Mesenchymal stem cell (in vitro differentiated cells and primary cell): ENCODE results near the gene ALDH3A1.

Experiments
- DNase-seq: peaks from one replicate; pipeline ENCODE4 v3.0.0-alpha.2; 2013
- H2AFZ ChIP-seq: one replicate; pipeline ENCODE4 v1.6.1; 2013; ENCODE audit warnings: low read depth, mild to moderate bottlenecking, control low read depth, inconsistent platforms, low read length, moderate library complexity
- H2AK5ac ChIP-seq: 2 replicates; pipeline ENCODE4 v1.6.1; 2013; ENCODE audit warnings: low read length, moderate library complexity, mild to moderate bottlenecking, inconsistent platforms; ENCODE audit not compliant: severe bottlenecking
- H2BK120ac ChIP-seq: one replicate; pipeline ENCODE4 v1.6.1; 2013; ENCODE audit warnings: low read depth, mild to moderate bottlenecking, inconsistent platforms, low read length, moderate library complexity
- H2BK12ac ChIP-seq, 2 experiments: one replicate each; pipeline ENCODE4 v1.6.1; 2013; ENCODE audit warnings: inconsistent platforms in 2 of 2, low read length in 2 of 2, mild to moderate bottlenecking in 2 of 2, moderate library complexity in 2 of 2, control low read depth in 1 of 2
- H2BK15ac ChIP-seq: one replicate; pipeline ENCODE4 v1.6.1; 2013; ENCODE audit warnings: mild to moderate bottlenecking, low read depth, inconsistent platforms; ENCODE audit not compliant: poor library complexity, severe bottlenecking
- H2BK5ac ChIP-seq: 2 replicates; pipeline ENCODE4 v1.6.1; 2013; ENCODE audit warnings: low read depth, mild to moderate bottlenecking, low read length, control low read depth, inconsistent platforms; ENCODE audit not compliant: poor library complexity, severe bottlenecking
- H3K14ac ChIP-seq, 2 experiments: one replicate each; pipeline ENCODE4 v1.6.1; 2013; ENCODE audit warnings: inconsistent platforms in 2 of 2, low read length in 2 of 2, control low read depth in 1 of 2, mild to moderate bottlenecking in 1 of 2, moderate library complexity in 1 of 2
- H3K18ac ChIP-seq, 2 experiments: one replicate each; pipeline ENCODE4 v1.6.1; 2013; ENCODE audit warnings: inconsistent platforms in 2 of 2, low read length in 2 of 2, control low read depth in 1 of 2, low read depth in 1 of 2, mild to moderate bottlenecking in 1 of 2
- H3K23ac ChIP-seq, 2 experiments: one replicate each; pipeline ENCODE4 v1.6.1; 2013; ENCODE audit warnings: inconsistent platforms in 2 of 2, low read length in 2 of 2, mild to moderate bottlenecking in 2 of 2, moderate library complexity in 2 of 2, control low read depth in 1 of 2
- H3K27ac ChIP-seq: 2 replicates; pipeline ENCODE4 v1.5.1; 2013; ENCODE audit warnings: mild to moderate bottlenecking, moderate library complexity, low read length, control low read depth, inconsistent platforms; ENCODE audit not compliant: poor library complexity, severe bottlenecking
- H3K27me3 ChIP-seq, 2 experiments: 2 replicates each; pipeline versions ENCODE4 v1.6.1 to v1.7.0; 2013; ENCODE audit warnings: low read length in 2 of 2, mild to moderate bottlenecking in 2 of 2, moderate library complexity in 2 of 2, control low read depth in 1 of 2, inconsistent platforms in 1 of 2; ENCODE audit not compliant: control insufficient read depth in 1 of 2, insufficient read depth in 1 of 2
- H3K36me3 ChIP-seq, 2 experiments: 2 replicates each; pipeline versions ENCODE4 v1.6.1 to v1.7.0; 2013; ENCODE audit warnings: low read length in 2 of 2, control low read depth in 1 of 2, inconsistent platforms in 1 of 2, low read depth in 1 of 2, mild to moderate bottlenecking in 1 of 2; ENCODE audit not compliant: insufficient read depth in 2 of 2, control insufficient read depth in 1 of 2
- H3K4ac ChIP-seq, 2 experiments: one replicate each; pipeline ENCODE4 v1.6.1; 2013; ENCODE audit warnings: inconsistent platforms in 2 of 2, low read length in 2 of 2, mild to moderate bottlenecking in 2 of 2, moderate library complexity in 2 of 2, control low read depth in 1 of 2, low read depth in 1 of 2
- H3K4me1 ChIP-seq: 2 replicates; pipeline ENCODE4 v1.6.1; 2013; ENCODE audit warnings: low read depth, low read length, control low read depth; ENCODE audit not compliant: control insufficient read depth, insufficient read depth
- H3K4me2 ChIP-seq: 2 replicates; pipeline ENCODE4 v1.6.1; 2013; ENCODE audit warnings: low read length, mild to moderate bottlenecking, inconsistent platforms; ENCODE audit not compliant: poor library complexity, severe bottlenecking
- H3K4me3 ChIP-seq, 2 experiments: 2 replicates each; pipeline versions ENCODE4 v1.5.1 to v1.7.0; 2013; ENCODE audit warnings: low read length in 2 of 2, mild to moderate bottlenecking in 2 of 2, control low read depth in 1 of 2, low read depth in 1 of 2; ENCODE audit not compliant: insufficient read depth in 1 of 2
- H3K79me1 ChIP-seq: replicated peaks from 2 replicates; pipeline ENCODE4 v1.6.1; 2013; ENCODE audit warnings: mild to moderate bottlenecking, control low read depth, low read length, inconsistent platforms; ENCODE audit not compliant: poor library complexity, severe bottlenecking
- H3K9ac ChIP-seq: 2 replicates; pipeline ENCODE4 v1.7.0; 2013; ENCODE audit warnings: mild to moderate bottlenecking, low read length, moderate library complexity
- H3K9me3 ChIP-seq: 2 replicates; pipeline ENCODE4 v1.7.0; 2013; ENCODE audit warnings: mild to moderate bottlenecking, low read length; ENCODE audit not compliant: control insufficient read depth
- H4K8ac ChIP-seq: one replicate; pipeline ENCODE4 v1.6.1; 2013; ENCODE audit warnings: inconsistent platforms, mild to moderate bottlenecking, low read length, moderate library complexity
- H4K91ac ChIP-seq: one replicate; pipeline ENCODE4 v1.6.1; 2013; ENCODE audit warnings: mild to moderate bottlenecking, low read length, inconsistent platforms
- WGBS: methylation state at CpG from one replicate; pipeline ENCODE4 v1.1.7; 2013; ENCODE audit warnings: mixed read lengths; 5-methylcytosine and 5-hydroxymethylcytosine counted together

Gene ALDH3A1

DNA sequence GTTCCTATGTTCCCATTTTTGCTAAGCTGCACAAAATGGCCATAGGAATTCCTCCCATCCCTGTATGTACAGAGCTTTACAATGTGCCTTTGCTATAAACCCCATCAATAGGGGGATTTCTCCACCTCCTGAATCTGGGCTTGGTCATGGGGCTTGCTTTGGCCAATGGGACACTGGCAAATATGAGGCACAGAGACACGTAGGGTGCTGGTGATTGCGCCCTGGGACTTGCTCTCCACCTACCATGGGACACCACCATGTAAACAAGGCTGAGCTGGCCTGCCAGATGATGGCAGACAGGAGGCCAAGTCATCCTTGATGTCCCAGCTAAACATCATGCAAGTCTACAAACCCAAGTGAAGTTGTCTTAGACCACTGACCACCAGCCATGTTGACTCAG, 15.3 kb upstream of the ALDH3A1 start:
- H3K4ac ChIP-seq: no peak overlapping the region
- H3K27ac ChIP-seq: no peak overlapping the region
- H3K23ac ChIP-seq: no peak overlapping the region
- no peak overlapping the region for H3K4me3 ChIP-seq
- H2BK5ac ChIP-seq: no peak overlapping the region
- peaks cover 4% of the 10 kb centered on the region for H3K4me1 ChIP-seq
- H2BK120ac ChIP-seq: no peak overlapping the region
- H3K27me3 ChIP-seq: peaks cover 9 to 23% of the 10 kb centered on the region in 2 experiments
- H3K36me3 ChIP-seq: peaks cover 0 to 1% of the 10 kb centered on the region in 2 experiments
- H4K8ac ChIP-seq: no peak overlapping the region
- no peak overlapping the region for H2BK12ac ChIP-seq
- no peak overlapping the region for H3K14ac ChIP-seq
- H3K9me3 ChIP-seq: no peaks in the 10 kb centered on the region
- no peak overlapping the region for H3K9ac ChIP-seq
- 100% methylated on average over 2 of the region's 2 CpGs for WGBS
- no peaks in the 10 kb centered on the region for H3K79me1 ChIP-seq
- H2AFZ ChIP-seq: no peak overlapping the region
- H3K18ac ChIP-seq: no peak overlapping the region
- no peak for DNase-seq
- H4K91ac ChIP-seq: no peak overlapping the region
- no peak overlapping the region for H2BK15ac ChIP-seq
- H2AK5ac ChIP-seq: no peak overlapping the region
- H3K4me2 ChIP-seq: no peak overlapping the region

DNA sequence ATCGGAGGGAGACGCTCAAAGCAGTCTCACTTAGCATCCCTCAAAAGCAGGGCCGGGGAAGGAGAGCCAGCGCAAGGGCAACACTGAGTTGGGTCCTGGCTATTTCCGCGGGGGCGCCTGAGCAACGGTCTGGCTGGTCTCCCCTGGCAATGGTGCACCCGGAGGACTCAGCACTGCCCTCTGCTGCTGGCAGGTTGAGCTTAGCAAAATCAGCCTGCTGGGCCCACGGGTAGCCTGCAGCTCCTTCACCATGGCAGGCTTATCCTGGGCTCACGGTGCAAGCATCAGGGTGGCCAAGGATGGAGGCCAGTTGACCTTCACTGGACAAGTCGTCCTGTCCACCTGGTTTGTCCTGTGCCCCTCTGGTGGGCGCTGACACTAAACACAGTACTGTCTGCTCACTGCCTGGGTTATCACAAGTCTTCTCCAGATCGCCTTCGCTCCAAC, 14.4 kb upstream of the ALDH3A1 start:
- peak; percentile 57 for DNase-seq
- Histone ChIP-seq H2BK120ac (no peak overlapping the region), H3K4me1 (peaks cover 4% of the 10 kb centered on the region), H3K23ac (no peak overlapping the region), H3K4ac (no peak overlapping the region), H3K4me2 (no peak overlapping the region), H2BK12ac (no peak overlapping the region), H2AK5ac (no peak overlapping the region), H2BK5ac (no peak overlapping the region), H4K8ac (no peak overlapping the region), H3K9ac (peak overlapping the region; percentile 40), H3K18ac (no peak overlapping the region), H2AFZ (no peak overlapping the region), H3K9me3 (no peaks in the 10 kb centered on the region), H2BK15ac (peak overlapping the region; percentile 28), H3K14ac (no peak overlapping the region), H3K27me3 (peaks cover 9 to 29% of the 10 kb centered on the region in 2 experiments), H3K27ac (no peak overlapping the region), H4K91ac (no peak overlapping the region), H3K79me1 (no peaks in the 10 kb centered on the region), H3K4me3 (no peak overlapping the region), H3K36me3 (no peaks in the 10 kb centered on the region)
- WGBS: 44% methylated on average over 15 of the region's 15 CpGs

DNA sequence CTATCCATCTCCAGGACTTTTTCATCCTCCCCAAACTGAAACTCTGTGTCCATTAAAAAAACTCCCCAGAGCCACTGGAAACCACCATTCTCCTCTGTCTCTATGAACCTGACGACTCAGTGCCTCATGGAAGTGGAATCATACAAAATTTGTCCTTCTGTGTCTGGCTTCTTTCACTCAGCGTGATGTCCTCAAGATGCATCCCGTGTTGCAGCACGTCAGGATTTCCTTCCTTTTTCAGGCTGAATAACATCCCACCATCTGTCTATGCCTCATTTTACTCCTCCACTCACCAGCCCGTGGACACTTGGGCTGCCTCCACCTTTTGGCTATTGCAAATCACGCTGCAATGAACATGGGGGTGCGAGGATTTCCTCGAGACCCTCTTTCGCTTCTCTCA, 12.6 kb upstream of the ALDH3A1 start:
- H3K36me3 ChIP-seq: no peaks in the 10 kb centered on the region
- H3K4me1 ChIP-seq: peaks cover 2% of the 10 kb centered on the region
- no peak overlapping the region for H3K4me2 ChIP-seq
- 82% methylated on average over 9 of the region's 9 CpGs for WGBS
- no peak overlapping the region for H3K4ac ChIP-seq
- no peak overlapping the region for H3K18ac ChIP-seq
- DNase-seq: no peak
- H3K14ac ChIP-seq: no peak overlapping the region
- H2AK5ac ChIP-seq: no peak overlapping the region
- no peak overlapping the region for H2BK120ac ChIP-seq
- H2BK15ac ChIP-seq: no peak overlapping the region
- no peak overlapping the region for H3K27ac ChIP-seq
- H3K4me3 ChIP-seq: no peak overlapping the region
- H3K9me3 ChIP-seq: no peaks in the 10 kb centered on the region
- H3K79me1 ChIP-seq: no peaks in the 10 kb centered on the region
- H4K8ac ChIP-seq: no peak overlapping the region
- H3K9ac ChIP-seq: no peak overlapping the region
- H3K23ac ChIP-seq: no peak overlapping the region
- H2AFZ ChIP-seq: no peak overlapping the region
- H2BK5ac ChIP-seq: no peak overlapping the region
- no peak overlapping the region for H4K91ac ChIP-seq
- H2BK12ac ChIP-seq: no peak overlapping the region
- H3K27me3 ChIP-seq: peaks cover 9 to 30% of the 10 kb centered on the region in 2 experiments

DNA sequence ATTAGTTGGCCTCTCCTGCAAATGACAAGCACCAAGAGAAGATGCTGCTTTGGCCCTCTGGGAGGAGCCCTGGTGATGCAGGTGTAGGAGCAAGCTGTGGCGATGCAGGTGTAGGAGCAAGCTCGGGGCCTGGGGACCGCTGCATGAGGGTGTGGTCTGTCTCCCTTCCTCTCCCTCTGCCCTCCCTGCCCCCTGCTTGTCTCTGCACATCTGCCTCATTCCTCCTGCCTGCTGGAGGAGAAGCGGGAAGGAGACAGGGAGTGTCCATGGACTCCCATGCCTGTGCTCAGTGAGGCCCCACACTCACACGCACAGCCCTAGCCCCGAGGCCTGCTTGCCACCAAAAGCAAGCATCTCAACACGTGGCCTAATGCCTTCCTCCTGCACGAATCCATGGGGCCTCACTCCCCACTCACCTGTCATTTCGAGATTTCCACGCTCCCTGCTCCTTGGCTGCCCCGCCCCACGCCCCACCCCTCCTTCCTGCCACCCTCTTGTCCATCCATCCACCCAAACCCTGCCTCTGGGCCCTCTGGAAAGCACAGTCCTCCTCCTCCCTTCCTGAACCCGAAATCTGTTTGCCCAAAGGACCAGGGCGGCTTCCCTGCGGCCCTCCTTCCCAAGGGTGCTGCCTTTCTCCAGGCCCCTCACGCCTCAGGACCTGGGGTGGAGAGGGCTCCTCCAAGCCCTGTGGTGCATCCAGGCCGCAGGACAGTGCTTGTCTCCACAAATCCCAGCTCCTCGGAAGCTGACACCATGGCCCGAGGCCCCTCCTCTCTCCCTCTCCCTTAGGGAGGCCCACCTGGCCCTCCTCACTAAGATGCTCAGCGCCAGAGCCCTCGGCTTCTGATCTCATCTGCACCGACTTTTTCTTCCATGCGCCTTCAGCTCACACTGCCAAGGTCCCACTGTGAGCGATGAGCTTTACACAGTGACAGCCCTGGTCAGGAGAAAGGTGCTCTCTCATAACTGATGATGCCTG, 11.8 kb upstream of the ALDH3A1 start:
- Histone ChIP-seq H3K9ac (no peak overlapping the region), H3K27ac (no peak overlapping the region), H3K4ac (no peak overlapping the region), H3K9me3 (no peaks in the 10 kb centered on the region), H3K4me1 (peaks cover 2% of the 10 kb centered on the region), H4K8ac (no peak overlapping the region), H4K91ac (no peak overlapping the region), H3K14ac (no peak overlapping the region), H2BK5ac (no peak overlapping the region), H2BK12ac (no peak overlapping the region), H3K18ac (no peak overlapping the region), H3K4me2 (no peak overlapping the region), H3K36me3 (no peaks in the 10 kb centered on the region), H3K79me1 (no peaks in the 10 kb centered on the region), H2AFZ (no peak overlapping the region), H3K4me3 (no peak overlapping the region), H2BK15ac (no peak overlapping the region), H2BK120ac (no peak overlapping the region), H3K27me3 (peaks cover 9 to 30% of the 10 kb centered on the region in 2 experiments), H2AK5ac (no peak overlapping the region), H3K23ac (no peak overlapping the region)
- 83% methylated on average over 24 of the region's 24 CpGs for WGBS
- DNase-seq: no peak
